Keratinocyte (primary cell): ENCODE results near the gene YWHAQ.

Experiments used
- CTCF ChIP-seq, 3 experiments: IDR thresholded peaks in 1 of 3; conservative IDR thresholded peaks in 1 of 3; optimal IDR thresholded peaks in 1 of 3; 2 replicates in 2 of 3; 3 replicates in 1 of 3; pipeline versions ENCODE3 to v1.5.1; 2011; ENCODE audit warnings: low read length in 3 of 3, mild to moderate bottlenecking in 3 of 3, moderate library complexity in 2 of 3, control low read depth in 1 of 3, inconsistent platforms in 1 of 3; ENCODE audit not compliant: insufficient read depth in 2 of 3; ENCODE audit errors: extremely low read depth in 1 of 3
- EZH2 ChIP-seq: IDR thresholded peaks from one replicate; pipeline ENCODE4 v1.6.1; 2012; ENCODE audit warnings: inconsistent platforms, mild to moderate bottlenecking, low read length, moderate library complexity

- no peak for TF ChIP-seq CTCF (optimal IDR thresholded peaks at IDR 0.05 in 1 of 3, IDR thresholded peaks at IDR 0.05 in 1 of 3, conservative IDR thresholded peaks at IDR 0.05 in 1 of 3; ENCODE audit: extremely low read depth in 1 of 3, insufficient read depth in 2 of 3, low read length in 3 of 3)
- TF ChIP-seq EZH2: no peak
Measured at GRCh38 chr2:9657731-9658130, 26.9 kb upstream of the YWHAQ start.
